Testis (tissue), 3 donors: ENCODE measurements around the gene XRN2. TPM values are rescaled to one million over a fixed set of nuclear protein-coding genes. Genes with fewer than 3 reads are reported as not detected.
"Not testable (repeated sequence)": the region's sequence is repeated elsewhere in the genome, so short reads cannot be mapped to it uniquely, and the experiment has no call there.

ENCODE experiments used
- DNase-seq: peaks from one replicate; pipeline ENCODE4 v3.0.0-alpha.2; 2019
- H3K27ac ChIP-seq, 2 donors: fragments of 200-600 bp; sonication (generic); one replicate each; pipeline ENCODE4 v1.5.1; 2019
- H3K27me3 ChIP-seq: fragments of 200-600 bp; sonication (generic); one replicate; pipeline ENCODE4 v1.5.1; 2019
- H3K36me3 ChIP-seq: fragments of 200-600 bp; sonication (generic); one replicate; pipeline ENCODE4 v1.5.1; 2017; ENCODE audit warnings: low read depth; ENCODE audit errors: missing control alignments
- H3K4me1 ChIP-seq: fragments of 200-600 bp; sonication (generic); one replicate; pipeline ENCODE4 v1.5.1; 2019
- H3K4me3 ChIP-seq, 2 donors: fragments of 200-600 bp; sonication (generic); one replicate each; pipeline ENCODE4 v1.5.1; 2017 to 2019
- H3K9me3 ChIP-seq: fragments of 200-600 bp; sonication (generic); one replicate; pipeline ENCODE4 v1.5.1; 2017
- CTCF ChIP-seq, 3 experiments: fragments of 450-650 bp in 2 of 3; fragments of 200-600 bp in 1 of 3; sonication (generic) in 1 of 3; IDR thresholded peaks; one replicate each; pipeline ENCODE4 v1.5.1; 2016 to 2019; ENCODE audit warnings: antibody characterized with exemption in 3 of 3, mild to moderate bottlenecking in 2 of 3, moderate library complexity in 1 of 3
- POLR2A ChIP-seq: fragments of 450-650 bp; IDR thresholded peaks from one replicate; pipeline ENCODE4 v1.6.1; 2017; ENCODE audit warnings: antibody characterized with exemption, mild to moderate bottlenecking, moderate library complexity
- WGBS, 2 donors: methylation state at CpG; one replicate each; pipeline ENCODE4 v1.1.5; 2018; 5-methylcytosine and 5-hydroxymethylcytosine counted together
- intact Hi-C: fragments of 100-400 bp; cut with DNase I; formaldehyde crosslinking; loops from one replicate; pipeline ENCODE4 v1.15.1; 2023; ENCODE audit warnings: low total_unique reads
- polyA plus RNA-seq: library from polyadenylated mRNA; stranded (reverse); fragments of 350-450 nt; fragmentation: Illumina TruSeq; extraction: RNeasy Lipid Tissue Mini Kit (QIAGEN cat#74804); gene quantifications from one replicate; pipeline ENCODE4 v1.2.3, GENCODE V29; 2014; ENCODE audit warnings: low read depth, low replicate concordance; ENCODE audit not compliant: insufficient read depth
- total RNA-seq, 2 donors: library from RNA; depleted of rRNA; stranded (reverse); fragments of >200 nt; gene quantifications; one replicate each; pipeline ENCODE4 v1.2.3, GENCODE V29; 2016

Gene XRN2
- total and polyA plus RNA-seq, 3 donors from 2014 or later: 55.4 to 64.5 (median 59.7) TPM

DNA sequence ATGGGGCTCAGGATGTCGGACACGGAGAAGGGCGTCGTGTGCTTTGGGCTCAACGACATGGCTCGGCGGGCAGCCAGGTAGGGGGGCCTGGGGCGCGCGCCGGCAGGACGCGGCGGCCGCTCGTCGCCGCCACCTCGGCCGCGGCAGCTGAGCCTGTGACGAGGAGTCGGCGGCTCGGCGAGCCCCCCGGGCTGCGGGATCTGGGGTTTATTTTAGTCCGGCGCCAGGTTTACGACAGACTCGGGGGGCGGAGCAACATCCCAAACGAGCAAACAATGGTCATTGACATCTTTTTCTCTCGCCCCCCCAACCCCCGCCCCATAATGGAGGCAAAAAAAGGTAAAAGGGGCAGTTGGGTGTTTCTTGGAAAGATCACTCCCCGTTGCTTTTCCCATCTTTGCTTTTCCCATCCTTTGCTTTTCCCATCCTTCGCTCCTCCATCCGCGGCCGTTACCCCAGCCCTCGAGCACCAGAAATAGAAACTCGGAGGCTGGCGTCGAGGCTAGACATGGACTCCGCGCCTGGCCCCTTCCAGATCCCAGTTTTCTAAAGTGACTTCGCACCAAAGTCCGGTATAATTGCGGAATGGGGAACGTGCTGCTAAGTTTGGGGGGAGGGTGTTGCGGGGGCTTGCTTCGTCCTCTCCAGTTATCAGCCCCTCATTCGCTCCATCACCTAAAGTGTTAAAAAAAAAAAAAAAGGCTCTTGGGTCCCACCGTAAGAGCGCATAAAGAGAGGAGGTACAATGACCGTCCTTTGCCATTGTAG, 94.4 kb downstream of the XRN2 start, which contains the start of gene NKX2-4:
NKX2-4 (minus strand) TSS at position 186 of the 768 bp plus-strand sequence; CDS start at position 59, 127 bp downstream.
- WGBS, 2 donors: 8 to 9% methylated on average over 28 to 51 of the region's 57 CpGs
- no peaks in the 10 kb centered on the region for H3K4me1 ChIP-seq
- H3K36me3 ChIP-seq: no peaks in the 10 kb centered on the region
- H3K9me3 ChIP-seq: no peaks in the 10 kb centered on the region
- H3K27me3 ChIP-seq: no peaks in the 10 kb centered on the region
- peak within 1 kb of the TSS; percentile 53 to 56 for H3K4me3 ChIP-seq
- peak within 1 kb of the TSS in 1 of 2 donors; percentile 68 for H3K27ac ChIP-seq
- DNase-seq: peak; percentile 32
- intact Hi-C loops: no loop called here
- TF ChIP-seq CTCF (IDR thresholded peaks at IDR 0.05): no peak

- no peaks in the 10 kb centered on the region for H3K27me3 ChIP-seq
- WGBS, 2 donors: 22 to 26% methylated on average over 10 of the region's 10 CpGs
- peak overlapping the region; percentile 42 to 56 for H3K4me3 ChIP-seq
- DNase-seq: no peak
- intact Hi-C loops: no loop called here
- H3K36me3 ChIP-seq: no peaks in the 10 kb centered on the region
- H3K9me3 ChIP-seq: no peaks in the 10 kb centered on the region
- H3K4me1 ChIP-seq: no peaks in the 10 kb centered on the region
- H3K27ac ChIP-seq: no peak overlapping the region
- TF ChIP-seq POLR2A: no peak
- TF ChIP-seq CTCF (IDR thresholded peaks at IDR 0.05): no peak
These were observed 95.2 kb downstream of the XRN2 start for GRCh38 chr20:21398109-21399004.

- Histone ChIP-seq H3K4me3 (no peak overlapping the region), H3K27ac (no peak overlapping the region), H3K27me3 (no peaks in the 10 kb centered on the region), H3K36me3 (no peaks in the 10 kb centered on the region), H3K4me1 (no peaks in the 10 kb centered on the region), H3K9me3 (no peaks in the 10 kb centered on the region)
- TF ChIP-seq POLR2A: no peak
- no peak for TF ChIP-seq CTCF (IDR thresholded peaks at IDR 0.05)
- intact Hi-C loops: no loop called here
- 26 to 27% methylated on average over 5 of the region's 5 CpGs for WGBS, 2 donors
- DNase-seq: no peak
These were observed 95.9 kb downstream of the XRN2 start for GRCh38 chr20:21399005-21399475.

- DNase-seq: no peak
- no peak for TF ChIP-seq CTCF (IDR thresholded peaks at IDR 0.05)
- H3K9me3 ChIP-seq: no peaks in the 10 kb centered on the region
- intact Hi-C loops: no loop called here
- H3K27ac ChIP-seq: no peak overlapping the region
- H3K4me3 ChIP-seq: no peak overlapping the region
- H3K27me3 ChIP-seq: no peaks in the 10 kb centered on the region
- no peaks in the 10 kb centered on the region for H3K36me3 ChIP-seq
- H3K4me1 ChIP-seq: no peaks in the 10 kb centered on the region
These were observed 108.6 kb downstream of the XRN2 start for GRCh38 chr20:21411725-21412124.

- intact Hi-C loops, H3K36me3 ChIP-seq, H3K4me1 ChIP-seq, H3K27ac ChIP-seq, H3K27me3 ChIP-seq, DNase-seq, H3K4me3 ChIP-seq, H3K9me3 ChIP-seq: not testable (repeated sequence)
- 71 to 75% methylated on average over 2 to 3 of the region's 3 CpGs for WGBS, 2 donors
These were observed 110.9 kb downstream of the XRN2 start for GRCh38 chr20:21413996-21414395.

DNA sequence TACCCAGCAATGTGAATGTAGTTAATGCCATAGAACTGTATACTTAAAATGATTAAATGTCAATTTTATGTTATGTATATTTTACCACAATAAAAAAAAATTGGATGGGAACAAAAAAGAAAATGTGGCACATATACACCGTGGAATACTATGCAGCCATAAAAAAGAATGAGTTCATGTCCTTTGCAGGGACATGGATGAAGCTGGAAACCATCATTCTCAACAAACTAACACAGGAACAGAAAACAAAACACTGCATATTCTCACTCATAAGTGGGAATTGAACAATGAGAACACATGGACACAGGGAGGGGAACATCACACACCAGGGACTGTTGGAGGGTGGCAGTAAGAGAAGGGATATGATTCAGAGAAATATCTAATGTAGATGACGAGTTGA, 116.0 kb downstream of the XRN2 start:
- intact Hi-C loops, H3K27ac ChIP-seq, H3K36me3 ChIP-seq, H3K4me1 ChIP-seq, H3K4me3 ChIP-seq, DNase-seq, H3K9me3 ChIP-seq, H3K27me3 ChIP-seq: not testable (repeated sequence)
- WGBS, 2 donors: 68 to 75% methylated on average over 2 of the region's 2 CpGs
